ENCODE measurements around the gene MRPS35. TPM values are rescaled to one million over a fixed set of nuclear protein-coding genes. Genes with fewer than 3 reads are reported as not detected.

The MRPS35 gene
- polyA plus RNA-seq, 1 donor: 67.4 TPM

GRCh38 chr12:27782481-27782880 is 71.8 kb downstream of the MRPS35 start:
- Histone ChIP-seq H3K27me3 (ENCODE audit: control insufficient read depth, insufficient read depth, low read length) (no peaks in the 10 kb centered on the region), H3K9me3 (ENCODE audit: control insufficient read depth, low read depth, low read length) (no peaks in the 10 kb centered on the region), H3K27ac (ENCODE audit: low read length) (no peak overlapping the region), H3K4me1 (ENCODE audit: control insufficient read depth, insufficient read depth, low read length) (peaks cover 16% of the 10 kb centered on the region), H3K4me3 (ENCODE audit: low read length) (no peak overlapping the region), H3K36me3 (ENCODE audit: control insufficient read depth, insufficient read depth, low read length) (peaks cover 5% of the 10 kb centered on the region)
- DNase-seq: no peak
- WGBS (ENCODE audit: insufficient coverage, low lambda C conversion rate): no CpG with 5 or more reads among the region's 1 CpG

DNA sequence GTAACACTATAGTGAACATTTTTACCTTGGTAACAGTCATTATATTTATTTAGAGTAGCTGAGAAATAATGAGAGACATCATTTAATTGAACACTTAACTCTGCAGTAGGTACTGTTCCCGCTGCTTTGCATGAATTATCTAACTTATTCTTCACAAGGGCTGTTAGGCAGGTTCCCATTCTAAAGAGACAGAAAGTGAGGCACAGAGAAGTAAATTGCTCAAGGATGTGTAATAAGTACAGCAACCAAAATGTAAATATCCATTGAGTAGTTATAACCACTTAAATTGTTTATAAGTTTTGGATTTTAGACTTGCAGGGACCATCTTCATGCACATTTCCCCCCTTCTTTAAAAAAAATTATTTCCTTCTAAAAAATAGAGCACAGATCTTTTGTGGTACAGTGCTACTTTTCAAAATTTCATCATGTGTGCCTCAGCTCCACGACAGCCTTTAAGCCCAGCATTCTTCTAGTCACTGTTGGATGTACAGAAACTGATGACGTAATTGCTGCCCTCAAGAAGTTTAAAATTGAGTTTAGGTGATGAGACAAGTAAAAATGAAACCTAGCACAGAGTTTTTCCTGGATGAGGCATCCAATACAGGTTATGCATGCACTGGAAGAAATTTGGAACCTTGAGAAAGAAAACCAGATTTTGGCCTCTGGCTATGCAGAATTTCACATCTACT is 75.4 kb downstream of the MRPS35 start:
- no peak overlapping the region for H3K27ac ChIP-seq (ENCODE audit: low read length)
- no CpG with 5 or more reads among the region's 3 CpGs for WGBS (ENCODE audit: insufficient coverage, low lambda C conversion rate)
- H3K36me3 ChIP-seq (ENCODE audit: control insufficient read depth, insufficient read depth, low read length): peaks cover 20% of the 10 kb centered on the region
- H3K27me3 ChIP-seq (ENCODE audit: control insufficient read depth, insufficient read depth, low read length): no peaks in the 10 kb centered on the region
- no peak for DNase-seq
- H3K4me1 ChIP-seq (ENCODE audit: control insufficient read depth, insufficient read depth, low read length): peaks cover 11% of the 10 kb centered on the region
- no peak overlapping the region for H3K4me3 ChIP-seq (ENCODE audit: low read length)
- H3K9me3 ChIP-seq (ENCODE audit: control insufficient read depth, low read depth, low read length): no peaks in the 10 kb centered on the region

DNA sequence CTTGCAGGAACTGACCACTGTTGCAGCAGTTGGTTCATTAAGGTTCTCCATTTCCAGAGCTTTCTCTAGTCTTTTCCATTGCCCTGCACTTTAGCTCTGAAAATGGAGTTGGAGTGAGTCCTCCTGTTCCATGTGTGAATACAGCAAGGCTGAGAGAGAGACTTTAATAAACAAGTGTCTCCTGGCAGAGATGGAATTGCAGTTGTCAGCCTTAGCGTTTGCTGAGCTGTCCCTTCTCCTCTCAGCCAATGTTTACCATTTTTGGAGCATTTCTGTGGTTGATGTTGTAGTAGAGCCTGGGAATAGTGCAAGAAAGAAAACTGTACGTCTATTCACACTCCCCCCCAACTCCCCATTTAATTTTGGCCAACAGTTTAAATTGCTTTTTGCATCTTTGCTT is 76.9 kb downstream of the MRPS35 start:
- DNase-seq: peak in 1 of 2 donors; percentile 13

GRCh38 chr12:27790179-27790578 is 79.5 kb downstream of the MRPS35 start:
- DNase-seq: no peak
- no peaks in the 10 kb centered on the region for H3K4me1 ChIP-seq (ENCODE audit: control insufficient read depth, insufficient read depth, low read length)
- no peaks in the 10 kb centered on the region for H3K27me3 ChIP-seq (ENCODE audit: control insufficient read depth, insufficient read depth, low read length)
- peaks cover 52% of the 10 kb centered on the region for H3K36me3 ChIP-seq (ENCODE audit: control insufficient read depth, insufficient read depth, low read length)
- WGBS (ENCODE audit: insufficient coverage, low lambda C conversion rate): 100% methylated on average over 1 of the region's 2 CpGs
- no peaks in the 10 kb centered on the region for H3K9me3 ChIP-seq (ENCODE audit: control insufficient read depth, low read depth, low read length)
- no peak overlapping the region for H3K4me3 ChIP-seq (ENCODE audit: low read length)
- no peak overlapping the region for H3K27ac ChIP-seq (ENCODE audit: low read length)

More for the DNA sequence above, 76.9 kb downstream of the MRPS35 start:
- Histone ChIP-seq H3K4me1 (ENCODE audit: control insufficient read depth, insufficient read depth, low read length) (no peaks in the 10 kb centered on the region), H3K36me3 (ENCODE audit: control insufficient read depth, insufficient read depth, low read length) (peaks cover 27% of the 10 kb centered on the region), H3K27ac (ENCODE audit: low read length) (no peak overlapping the region), H3K9me3 (ENCODE audit: control insufficient read depth, low read depth, low read length) (no peaks in the 10 kb centered on the region), H3K4me3 (ENCODE audit: low read length) (no peak overlapping the region), H3K27me3 (ENCODE audit: control insufficient read depth, insufficient read depth, low read length) (no peaks in the 10 kb centered on the region)
- no CpG with 5 or more reads among the region's 2 CpGs for WGBS (ENCODE audit: insufficient coverage, low lambda C conversion rate)

GRCh38 chr12:27794818-27795584 is 84.4 kb downstream of the MRPS35 start:
- H3K36me3 ChIP-seq (ENCODE audit: control insufficient read depth, insufficient read depth, low read length): peaks cover 71% of the 10 kb centered on the region
- H3K4me1 ChIP-seq (ENCODE audit: control insufficient read depth, insufficient read depth, low read length): no peaks in the 10 kb centered on the region
- H3K4me3 ChIP-seq (ENCODE audit: low read length): no peak overlapping the region
- H3K27me3 ChIP-seq (ENCODE audit: control insufficient read depth, insufficient read depth, low read length): no peaks in the 10 kb centered on the region
- DNase-seq: no peak
- no peak overlapping the region for H3K27ac ChIP-seq (ENCODE audit: low read length)
- WGBS (ENCODE audit: insufficient coverage, low lambda C conversion rate): 57% methylated on average over 1 of the region's 6 CpGs
- no peaks in the 10 kb centered on the region for H3K9me3 ChIP-seq (ENCODE audit: control insufficient read depth, low read depth, low read length)

DNA sequence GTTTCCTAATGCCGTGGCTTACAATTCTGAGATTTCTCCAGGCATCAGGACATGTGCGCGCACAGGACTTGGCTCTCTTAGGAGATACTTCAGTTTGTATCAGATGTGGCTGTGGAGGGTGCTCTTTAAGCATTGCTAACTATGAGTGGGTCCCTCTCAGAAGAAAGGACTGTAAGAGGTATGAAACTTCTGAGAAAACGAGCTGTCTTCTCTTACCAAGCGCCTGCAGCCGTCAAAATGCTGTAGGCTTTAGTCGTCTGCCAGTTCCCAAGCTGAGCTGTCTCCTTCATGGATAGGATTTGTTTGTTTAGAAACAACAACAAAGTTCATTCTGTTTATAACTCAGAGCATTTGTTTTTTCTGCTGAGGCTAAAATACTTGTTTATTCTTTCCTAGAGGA is 85.5 kb downstream of the MRPS35 start:
- Histone ChIP-seq H3K4me1 (ENCODE audit: control insufficient read depth, insufficient read depth, low read length) (no peaks in the 10 kb centered on the region), H3K27me3 (ENCODE audit: control insufficient read depth, insufficient read depth, low read length) (no peaks in the 10 kb centered on the region), H3K36me3 (ENCODE audit: control insufficient read depth, insufficient read depth, low read length) (peaks cover 71% of the 10 kb centered on the region), H3K9me3 (ENCODE audit: control insufficient read depth, low read depth, low read length) (no peaks in the 10 kb centered on the region), H3K4me3 (ENCODE audit: low read length) (no peak overlapping the region), H3K27ac (ENCODE audit: low read length) (no peak overlapping the region)
- no peak for DNase-seq
- 60% methylated on average over 1 of the region's 7 CpGs for WGBS (ENCODE audit: insufficient coverage, low lambda C conversion rate)

GRCh38 chr12:27797301-27798025 is 86.8 kb downstream of the MRPS35 start:
- no peaks in the 10 kb centered on the region for H3K27me3 ChIP-seq (ENCODE audit: control insufficient read depth, insufficient read depth, low read length)
- no peaks in the 10 kb centered on the region for H3K4me1 ChIP-seq (ENCODE audit: control insufficient read depth, insufficient read depth, low read length)
- H3K9me3 ChIP-seq (ENCODE audit: control insufficient read depth, low read depth, low read length): no peaks in the 10 kb centered on the region
- no CpG with 5 or more reads among the region's 24 CpGs for WGBS (ENCODE audit: insufficient coverage, low lambda C conversion rate)
- no peak overlapping the region for H3K27ac ChIP-seq (ENCODE audit: low read length)
- DNase-seq: no peak
- peaks cover 59% of the 10 kb centered on the region for H3K36me3 ChIP-seq (ENCODE audit: control insufficient read depth, insufficient read depth, low read length)
- H3K4me3 ChIP-seq (ENCODE audit: low read length): no peak overlapping the region

GRCh38 chr12:27800819-27801218 is 90.2 kb downstream of the MRPS35 start:
- Histone ChIP-seq H3K4me3 (ENCODE audit: low read length) (no peak overlapping the region), H3K27me3 (ENCODE audit: control insufficient read depth, insufficient read depth, low read length) (no peaks in the 10 kb centered on the region), H3K9me3 (ENCODE audit: control insufficient read depth, low read depth, low read length) (no peaks in the 10 kb centered on the region), H3K4me1 (ENCODE audit: control insufficient read depth, insufficient read depth, low read length) (no peaks in the 10 kb centered on the region), H3K36me3 (ENCODE audit: control insufficient read depth, insufficient read depth, low read length) (peaks cover 29% of the 10 kb centered on the region), H3K27ac (ENCODE audit: low read length) (no peak overlapping the region)
- no peak for DNase-seq
- WGBS (ENCODE audit: insufficient coverage, low lambda C conversion rate): 100% methylated on average over 1 of the region's 3 CpGs

- H3K27ac ChIP-seq (ENCODE audit: low read length): no peak overlapping the region
Observed at GRCh38 chr12:27801630-27802029, 91.0 kb downstream of the MRPS35 start.

DNA sequence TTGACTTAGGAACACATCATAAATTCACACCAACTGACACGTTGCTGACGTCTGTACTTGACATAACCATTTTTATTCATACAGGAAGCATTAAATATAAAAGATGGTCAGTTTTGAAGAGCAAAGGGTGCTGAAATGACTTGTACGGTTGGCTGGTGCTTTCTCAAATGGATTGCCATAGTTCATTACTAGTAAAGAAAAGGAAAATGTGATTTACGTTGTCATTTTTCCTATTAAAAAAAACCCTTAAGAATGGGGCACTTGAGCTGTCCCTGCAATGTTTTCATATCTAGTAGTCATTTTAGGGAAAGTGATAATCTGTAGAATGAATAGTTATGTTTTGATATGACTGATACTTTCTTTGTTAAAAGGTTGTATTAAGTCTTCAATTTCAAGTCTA is 91.9 kb downstream of the MRPS35 start:
- Histone ChIP-seq H3K9me3 (ENCODE audit: control insufficient read depth, low read depth, low read length) (no peaks in the 10 kb centered on the region), H3K36me3 (ENCODE audit: control insufficient read depth, insufficient read depth, low read length) (peaks cover 15% of the 10 kb centered on the region), H3K4me3 (ENCODE audit: low read length) (no peak overlapping the region), H3K27me3 (ENCODE audit: control insufficient read depth, insufficient read depth, low read length) (no peaks in the 10 kb centered on the region), H3K27ac (ENCODE audit: low read length) (no peak overlapping the region), H3K4me1 (ENCODE audit: control insufficient read depth, insufficient read depth, low read length) (no peaks in the 10 kb centered on the region)
- 70% methylated on average over 2 of the region's 4 CpGs for WGBS (ENCODE audit: insufficient coverage, low lambda C conversion rate)
- no peak for DNase-seq

More at GRCh38 chr12:27801630-27802029, 91.0 kb downstream of the MRPS35 start:
- no peaks in the 10 kb centered on the region for H3K27me3 ChIP-seq (ENCODE audit: control insufficient read depth, insufficient read depth, low read length)
- no CpG with 5 or more reads among the region's 5 CpGs for WGBS (ENCODE audit: insufficient coverage, low lambda C conversion rate)
- no peak overlapping the region for H3K4me3 ChIP-seq (ENCODE audit: low read length)
- no peaks in the 10 kb centered on the region for H3K4me1 ChIP-seq (ENCODE audit: control insufficient read depth, insufficient read depth, low read length)
- DNase-seq: no peak
- peaks cover 23% of the 10 kb centered on the region for H3K36me3 ChIP-seq (ENCODE audit: control insufficient read depth, insufficient read depth, low read length)
- no peaks in the 10 kb centered on the region for H3K9me3 ChIP-seq (ENCODE audit: control insufficient read depth, low read depth, low read length)
